Stomach (tissue), 4 donors: Measurements from ENCODE around the gene KCTD10.

ENCODE experiments used
- EP300 ChIP-seq: sonication (generic); formaldehyde crosslinking; IDR thresholded peaks from one replicate; pipeline ENCODE4 v1.6.1; 2017; ENCODE audit warnings: antibody characterized with exemption
- POLR2AphosphoS5 ChIP-seq, 3 donors: sonication (generic); formaldehyde crosslinking; IDR thresholded peaks; one replicate each; pipeline ENCODE4 v1.6.1; 2016; ENCODE audit warnings: antibody characterized with exemption in 3 of 3
- TF ChIP-seq, protein P1 (sequence below), 7 experiments: fragments of 450-650 bp in 4 of 7; fragments of 200-600 bp in 3 of 7; sonication (generic) in 3 of 7; IDR thresholded peaks; one replicate each; pipeline ENCODE4 v1.5.1; 2016 to 2019; ENCODE audit warnings: antibody characterized with exemption in 7 of 7, control low read depth in 2 of 7, mild to moderate bottlenecking in 1 of 7

DNA sequence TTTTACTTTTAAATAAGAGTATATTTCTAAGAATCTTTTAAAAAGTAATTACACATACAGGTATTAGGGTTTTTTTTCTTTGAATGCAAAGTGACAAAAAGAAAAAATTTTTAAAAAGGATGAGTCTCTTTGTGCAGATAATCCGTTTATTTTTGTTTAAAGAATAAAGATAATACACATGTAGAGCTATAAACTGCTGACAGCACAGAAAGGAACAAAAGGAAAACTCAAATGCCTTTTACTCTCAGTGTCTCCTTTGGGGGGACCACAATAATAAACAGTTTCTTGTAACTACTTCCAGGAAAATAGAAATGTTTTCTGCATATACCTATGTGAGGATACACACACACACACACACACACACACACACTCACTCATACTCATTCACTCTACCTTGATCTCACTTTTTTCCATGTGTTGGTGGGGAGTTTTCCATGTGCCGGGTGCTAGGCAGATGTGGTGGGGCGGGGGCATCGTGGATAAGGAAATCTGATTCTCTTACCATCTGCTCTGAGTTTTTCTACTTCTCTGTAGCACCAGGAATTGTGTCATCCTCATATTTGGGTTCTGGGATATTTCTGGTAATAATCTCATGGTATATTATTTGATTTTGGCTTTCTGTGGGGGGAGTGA is 58.1 kb downstream of the KCTD10 start:
- TF ChIP-seq, protein P1, sequence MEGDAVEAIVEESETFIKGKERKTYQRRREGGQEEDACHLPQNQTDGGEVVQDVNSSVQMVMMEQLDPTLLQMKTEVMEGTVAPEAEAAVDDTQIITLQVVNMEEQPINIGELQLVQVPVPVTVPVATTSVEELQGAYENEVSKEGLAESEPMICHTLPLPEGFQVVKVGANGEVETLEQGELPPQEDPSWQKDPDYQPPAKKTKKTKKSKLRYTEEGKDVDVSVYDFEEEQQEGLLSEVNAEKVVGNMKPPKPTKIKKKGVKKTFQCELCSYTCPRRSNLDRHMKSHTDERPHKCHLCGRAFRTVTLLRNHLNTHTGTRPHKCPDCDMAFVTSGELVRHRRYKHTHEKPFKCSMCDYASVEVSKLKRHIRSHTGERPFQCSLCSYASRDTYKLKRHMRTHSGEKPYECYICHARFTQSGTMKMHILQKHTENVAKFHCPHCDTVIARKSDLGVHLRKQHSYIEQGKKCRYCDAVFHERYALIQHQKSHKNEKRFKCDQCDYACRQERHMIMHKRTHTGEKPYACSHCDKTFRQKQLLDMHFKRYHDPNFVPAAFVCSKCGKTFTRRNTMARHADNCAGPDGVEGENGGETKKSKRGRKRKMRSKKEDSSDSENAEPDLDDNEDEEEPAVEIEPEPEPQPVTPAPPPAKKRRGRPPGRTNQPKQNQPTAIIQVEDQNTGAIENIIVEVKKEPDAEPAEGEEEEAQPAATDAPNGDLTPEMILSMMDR (IDR thresholded peaks at IDR 0.05), result no peak
- TF ChIP-seq EP300 (no peak), POLR2AphosphoS5 (IDR thresholded peaks at IDR 0.05) (no peak)
